Measurements from ENCODE around the gene TSHZ2. TPM values are rescaled to one million over a fixed set of nuclear protein-coding genes. Genes with fewer than 3 reads are reported as not detected.

Gene TSHZ2
- total RNA-seq, 1 experiment from 2014 or later = 0.07 TPM

DNA sequence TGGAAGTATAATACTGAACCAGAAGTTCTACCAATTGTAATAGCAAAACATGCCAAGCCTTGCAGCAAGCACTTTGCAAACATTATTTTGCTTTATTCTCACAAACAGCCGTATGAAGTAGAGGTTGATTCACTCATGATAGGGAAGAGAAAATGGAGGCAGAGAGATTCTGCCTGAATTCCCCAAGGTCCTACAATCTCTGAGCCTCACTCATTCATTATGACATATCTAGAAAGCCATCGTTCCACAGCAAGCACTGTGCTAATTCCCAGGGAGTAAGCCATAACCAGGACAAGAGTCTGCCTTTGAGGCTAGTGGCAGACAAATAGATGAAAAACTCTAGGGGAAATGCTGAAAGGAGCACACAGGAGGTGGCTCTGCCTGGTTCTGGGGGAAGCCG is 288.0 kb downstream of the TSHZ2 start:
- peaks cover 0 to 3% of the 10 kb centered on the region in 2 experiments; a peak in 2 of 5 replicates for H3K9me3 Mint-ChIP-seq
- Histone ChIP-seq H3K4me2 (ENCODE audit: insufficient read depth, insufficient read length, low read length) (no peak overlapping the region), H2AFZ (ENCODE audit: low read length) (no peak overlapping the region), H3K9me3 (ENCODE audit: control insufficient read depth, low read depth, low read length) (no peaks in the 10 kb centered on the region), H3K27ac (ENCODE audit: insufficient read length, low read depth, low read length) (no peak overlapping the region), H3K4ac (ENCODE audit: low read depth, low read length) (no peak overlapping the region), H3K18ac (ENCODE audit: insufficient read length, low read depth, low read length) (no peak overlapping the region), H4K5ac (ENCODE audit: insufficient read length, low read depth, low read length) (no peak overlapping the region), H3K9ac (ENCODE audit: extremely low read depth, insufficient read length, low read length) (no peak overlapping the region), H4K8ac (replicated peaks; ENCODE audit: insufficient read length, low read depth, low read length) (no peak overlapping the region), H3K23ac (ENCODE audit: insufficient read length, low read depth, low read length) (no peak overlapping the region), H2AK5ac (ENCODE audit: insufficient read length, low read length) (no peak overlapping the region), H3K14ac (ENCODE audit: insufficient read depth, low read length) (no peak overlapping the region), H2BK12ac (ENCODE audit: insufficient read length, low read depth, low read length) (no peak overlapping the region), H3K79me2 (ENCODE audit: insufficient read depth, low read length) (no peaks in the 10 kb centered on the region), H4K20me1 (ENCODE audit: control insufficient read depth, insufficient read depth, insufficient read length) (no peaks in the 10 kb centered on the region), H3K79me1 (ENCODE audit: insufficient read depth, low read depth, low read length, poor library complexity, severe bottlenecking) (no peaks in the 10 kb centered on the region), H2BK5ac (ENCODE audit: insufficient read length, low read length) (no peak overlapping the region), H3K56ac (ENCODE audit: insufficient read length, low read depth, low read length) (no peak overlapping the region), H3K4me1 (ENCODE audit: insufficient read depth, low read length) (no peaks in the 10 kb centered on the region), H2BK15ac (ENCODE audit: low read depth, low read length) (no peak overlapping the region), H3K27me3 (ENCODE audit: insufficient read depth, low read length) (no peaks in the 10 kb centered on the region), H4K91ac (ENCODE audit: insufficient read length, low read depth, low read length) (no peak overlapping the region), H3K23me2 (ENCODE audit: insufficient read length, low read depth, low read length, poor library complexity, severe bottlenecking) (no peaks in the 10 kb centered on the region), H2BK20ac (ENCODE audit: low read depth, low read length, poor library complexity, severe bottlenecking) (no peak overlapping the region), H2BK120ac (ENCODE audit: low read depth, low read length, poor library complexity, severe bottlenecking) (no peak overlapping the region), H3T11ph (ENCODE audit: low read length) (no peak overlapping the region)
- TF ChIP-seq, protein P1, sequence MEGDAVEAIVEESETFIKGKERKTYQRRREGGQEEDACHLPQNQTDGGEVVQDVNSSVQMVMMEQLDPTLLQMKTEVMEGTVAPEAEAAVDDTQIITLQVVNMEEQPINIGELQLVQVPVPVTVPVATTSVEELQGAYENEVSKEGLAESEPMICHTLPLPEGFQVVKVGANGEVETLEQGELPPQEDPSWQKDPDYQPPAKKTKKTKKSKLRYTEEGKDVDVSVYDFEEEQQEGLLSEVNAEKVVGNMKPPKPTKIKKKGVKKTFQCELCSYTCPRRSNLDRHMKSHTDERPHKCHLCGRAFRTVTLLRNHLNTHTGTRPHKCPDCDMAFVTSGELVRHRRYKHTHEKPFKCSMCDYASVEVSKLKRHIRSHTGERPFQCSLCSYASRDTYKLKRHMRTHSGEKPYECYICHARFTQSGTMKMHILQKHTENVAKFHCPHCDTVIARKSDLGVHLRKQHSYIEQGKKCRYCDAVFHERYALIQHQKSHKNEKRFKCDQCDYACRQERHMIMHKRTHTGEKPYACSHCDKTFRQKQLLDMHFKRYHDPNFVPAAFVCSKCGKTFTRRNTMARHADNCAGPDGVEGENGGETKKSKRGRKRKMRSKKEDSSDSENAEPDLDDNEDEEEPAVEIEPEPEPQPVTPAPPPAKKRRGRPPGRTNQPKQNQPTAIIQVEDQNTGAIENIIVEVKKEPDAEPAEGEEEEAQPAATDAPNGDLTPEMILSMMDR (conservative IDR thresholded peaks at IDR 0.05) = no peak
- no peak overlapping the region for H3K27ac Mint-ChIP-seq
- H3K4me3 Mint-ChIP-seq = no peak overlapping the region
- H3K27me3 Mint-ChIP-seq (ENCODE audit: low read depth) = no peaks in the 10 kb centered on the region; the same call in none of the 2 replicates
- no peak for DNase-seq
- H3K36me3 Mint-ChIP-seq (ENCODE audit: insufficient read depth in 1 of 3, low read depth in 3 of 3) = peaks cover 0 to 3% (median 0%) of the 10 kb centered on the region in 3 experiments; a peak in 4 of 7 replicates
- H3K4me1 Mint-ChIP-seq = peaks cover 8 to 13% of the 10 kb centered on the region in 2 experiments
- WGBS (ENCODE audit: extremely low coverage, insufficient read length, low lambda C conversion rate) = no CpG with 5 or more reads among the region's 3 CpGs

Data from H9 (cell line).